ENCODE data around the gene CKAP5.

Gene CKAP5

GRCh38 chr11:46697303-46697702, 148.8 kb downstream of the CKAP5 start:
- H3K9me3 Mint-ChIP-seq = no peaks in the 10 kb centered on the region
- DNase-seq = no peak
- H3K27ac Mint-ChIP-seq = peak overlapping the region; percentile 99
- no peaks in the 10 kb centered on the region for H3K27me3 Mint-ChIP-seq
- no peak overlapping the region for H3K4me3 Mint-ChIP-seq
- H3K4me1 Mint-ChIP-seq (ENCODE audit: low read depth) = peaks cover 44% of the 10 kb centered on the region
- H3K36me3 Mint-ChIP-seq (ENCODE audit: low read depth) = peaks cover 79% of the 10 kb centered on the region

- Mint-ChIP-seq H3K4me1 (ENCODE audit: low read depth) (peaks cover 37% of the 10 kb centered on the region), H3K36me3 (ENCODE audit: low read depth) (peaks cover 78% of the 10 kb centered on the region), H3K9me3 (no peaks in the 10 kb centered on the region), H3K4me3 (no peak overlapping the region), H3K27me3 (no peaks in the 10 kb centered on the region), H3K27ac (peak overlapping the region; percentile 50)
- no peak for DNase-seq
Observed at GRCh38 chr11:46696212-46696558, 149.9 kb downstream of the CKAP5 start.

GRCh38 chr11:46695345-46696211, 150.5 kb downstream of the CKAP5 start:
- no peak for DNase-seq
- Mint-ChIP-seq H3K4me1 (ENCODE audit: low read depth) (peaks cover 35% of the 10 kb centered on the region), H3K9me3 (no peaks in the 10 kb centered on the region), H3K36me3 (ENCODE audit: low read depth) (peaks cover 78% of the 10 kb centered on the region), H3K27me3 (no peaks in the 10 kb centered on the region), H3K4me3 (no peak overlapping the region), H3K27ac (peak overlapping the region; percentile 9)

- Mint-ChIP-seq H3K4me3 (no peak overlapping the region), H3K9me3 (no peaks in the 10 kb centered on the region), H3K27me3 (no peaks in the 10 kb centered on the region), H3K36me3 (ENCODE audit: low read depth) (peaks cover 79% of the 10 kb centered on the region), H3K27ac (peak overlapping the region; percentile 61), H3K4me1 (ENCODE audit: low read depth) (peaks cover 31% of the 10 kb centered on the region)
- no peak for DNase-seq
Observed at GRCh38 chr11:46694607-46695006, 151.5 kb downstream of the CKAP5 start.

- no peaks in the 10 kb centered on the region for H3K27me3 Mint-ChIP-seq
- H3K9me3 Mint-ChIP-seq = no peaks in the 10 kb centered on the region
- peak overlapping the region; percentile 61 for H3K27ac Mint-ChIP-seq
- H3K36me3 Mint-ChIP-seq (ENCODE audit: low read depth) = peaks cover 79% of the 10 kb centered on the region
- no peak overlapping the region for H3K4me3 Mint-ChIP-seq
- H3K4me1 Mint-ChIP-seq (ENCODE audit: low read depth) = peaks cover 27% of the 10 kb centered on the region
- DNase-seq = no peak
Observed at GRCh38 chr11:46694072-46694471, 152.0 kb downstream of the CKAP5 start.

- no peak for DNase-seq
- peak overlapping the region; percentile 61 for H3K27ac Mint-ChIP-seq
- H3K36me3 Mint-ChIP-seq (ENCODE audit: low read depth) = peaks cover 77% of the 10 kb centered on the region
- no peaks in the 10 kb centered on the region for H3K9me3 Mint-ChIP-seq
- H3K27me3 Mint-ChIP-seq = no peaks in the 10 kb centered on the region
- H3K4me3 Mint-ChIP-seq = no peak overlapping the region
- peaks cover 23% of the 10 kb centered on the region for H3K4me1 Mint-ChIP-seq (ENCODE audit: low read depth)
Observed at GRCh38 chr11:46693597-46694012, 152.5 kb downstream of the CKAP5 start.
